HL-60/S4 treated with phorbol 12-myristate 13-acetate at 8.2 ng/mL for 4 days and 3 days (cell line): ENCODE results near the gene SMIM44.
"Not testable (repeated sequence)": the region's sequence is repeated elsewhere in the genome, so short reads cannot be mapped to it uniquely, and the experiment has no call there.

Source experiments
- in situ Hi-C: fragments of 300-500 bp; cut with MboI; formaldehyde crosslinking; loops from 2 replicates; pipeline ENCODE4 v1.15.0; 2022; ENCODE audit warnings: low sequenced_read_pairs

SMIM44 gene

DNA sequence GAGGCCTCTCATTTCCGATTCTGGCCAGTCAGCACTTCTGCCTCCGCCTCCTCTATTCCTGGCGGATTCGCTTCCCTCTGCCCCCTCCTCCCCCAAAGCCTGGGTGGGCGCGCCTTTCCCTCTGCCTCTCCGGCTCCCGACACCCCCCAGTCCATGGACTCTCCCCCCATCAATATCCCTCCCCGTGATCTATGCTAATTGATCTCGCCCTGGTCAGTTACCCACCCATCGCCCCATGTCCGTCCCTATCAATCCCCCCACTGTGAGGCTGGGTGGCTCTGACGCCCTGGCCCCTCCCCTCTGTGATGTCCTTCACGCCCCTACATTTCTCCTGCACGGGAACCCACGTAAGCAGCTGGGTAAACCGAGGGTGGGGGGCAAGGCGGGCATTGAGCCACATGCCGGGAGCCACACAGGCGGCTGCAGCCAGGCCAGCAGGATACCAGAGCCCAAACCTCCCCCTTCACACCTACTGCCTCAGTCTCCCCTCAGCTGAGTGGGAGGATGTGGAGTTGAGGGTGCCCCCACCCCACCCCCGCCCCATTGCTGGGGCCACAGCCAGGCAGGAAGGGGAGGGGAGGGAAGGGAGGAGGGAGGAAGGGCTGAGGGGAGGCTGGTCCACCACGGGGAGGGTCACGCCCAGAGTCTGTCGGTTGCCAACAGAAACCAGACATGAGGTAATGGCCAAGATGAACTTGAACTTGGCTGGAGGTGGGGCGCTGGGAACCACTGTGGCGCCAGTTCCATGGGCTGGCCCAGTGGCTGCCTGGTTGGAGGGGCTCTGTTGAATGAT lies 24.0 kb downstream of the SMIM44 start:
- in situ Hi-C loops = no loop called here

GRCh38 chr19:3458229-3459088 lies 24.8 kb downstream of the SMIM44 start:
- in situ Hi-C loops = no loop called here

- in situ Hi-C loops = no loop called here
These were observed 25.6 kb downstream of the SMIM44 start for GRCh38 chr19:3457528-3458228.

GRCh38 chr19:3456925-3457527 lies 26.2 kb downstream of the SMIM44 start:
- in situ Hi-C loops = no loop called here

GRCh38 chr19:3455960-3456601 lies 27.2 kb downstream of the SMIM44 start:
- in situ Hi-C loops = no loop called here

GRCh38 chr19:3455393-3455955 lies 27.8 kb downstream of the SMIM44 start:
- in situ Hi-C loops = no loop called here

DNA sequence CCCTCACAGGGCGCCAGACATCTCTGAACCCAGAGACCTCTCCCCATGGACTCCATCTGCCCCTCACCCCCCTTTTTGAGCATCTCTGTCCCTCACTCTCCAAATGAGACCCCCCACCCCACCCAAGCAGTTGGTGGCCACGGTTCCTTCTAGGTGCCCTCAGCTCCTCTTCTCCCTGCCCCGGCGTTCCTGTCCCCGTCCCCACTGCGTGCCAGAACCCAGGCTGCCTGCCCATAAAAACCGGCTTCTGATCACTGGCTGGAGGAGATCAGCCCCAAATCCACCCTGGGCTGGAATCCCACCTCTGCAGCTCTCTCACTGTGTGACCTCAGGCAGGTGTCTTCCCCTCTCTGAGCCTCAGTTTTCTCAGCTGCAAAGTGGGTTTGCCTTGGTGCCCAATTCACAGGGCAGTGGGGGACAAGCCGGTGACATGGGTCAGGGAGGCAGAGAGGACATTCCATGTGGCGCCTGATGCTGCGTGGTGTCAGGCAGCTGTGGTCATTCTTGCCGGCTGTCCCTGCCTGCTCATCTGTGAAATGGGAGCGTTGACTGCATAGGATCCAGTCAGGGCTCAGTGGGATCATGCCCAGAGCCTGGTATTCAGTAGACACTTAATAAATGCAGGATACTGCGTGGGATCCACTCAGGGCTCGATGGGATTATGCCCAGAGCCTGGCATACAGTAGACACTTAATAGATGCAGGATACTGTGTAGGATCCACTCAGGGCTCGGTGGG lies 28.4 kb downstream of the SMIM44 start:
- in situ Hi-C loops = no loop called here

DNA sequence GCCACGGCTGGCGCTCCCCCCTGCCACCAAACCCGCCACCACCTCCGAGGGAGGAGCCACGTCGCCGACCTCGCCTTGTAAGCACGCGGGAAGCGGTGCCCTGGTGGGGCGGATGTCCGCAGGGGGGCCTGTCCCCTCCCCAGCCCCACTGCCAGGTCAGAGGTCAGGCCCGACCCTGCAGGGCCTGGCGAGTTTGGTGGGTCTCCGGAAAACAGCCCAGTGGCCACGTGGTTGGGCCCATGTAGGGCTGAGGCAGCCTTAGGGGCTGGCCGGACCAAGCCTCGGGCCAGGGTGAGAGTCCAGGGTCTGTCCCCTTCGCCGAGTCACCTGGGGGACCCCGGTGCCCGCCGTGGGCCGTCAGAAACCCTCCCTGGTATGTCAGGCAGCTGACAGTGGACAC lies 29.4 kb downstream of the SMIM44 start:
- in situ Hi-C loops = no loop called here

DNA sequence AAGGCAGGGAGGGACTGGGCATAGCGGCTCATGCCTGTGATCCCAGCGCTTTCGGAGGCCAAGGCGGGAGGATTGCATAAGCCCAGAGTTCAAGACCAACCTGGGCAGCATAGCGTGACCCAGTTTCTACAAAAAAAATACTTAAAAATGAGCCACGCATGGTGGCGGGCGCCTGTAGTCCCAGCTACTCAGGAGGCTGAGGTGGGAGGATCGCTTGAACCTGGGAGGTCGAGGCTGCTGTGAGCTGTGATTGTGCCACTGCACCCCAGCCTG lies 30.4 kb downstream of the SMIM44 start:
- in situ Hi-C loops = not testable (repeated sequence)

DNA sequence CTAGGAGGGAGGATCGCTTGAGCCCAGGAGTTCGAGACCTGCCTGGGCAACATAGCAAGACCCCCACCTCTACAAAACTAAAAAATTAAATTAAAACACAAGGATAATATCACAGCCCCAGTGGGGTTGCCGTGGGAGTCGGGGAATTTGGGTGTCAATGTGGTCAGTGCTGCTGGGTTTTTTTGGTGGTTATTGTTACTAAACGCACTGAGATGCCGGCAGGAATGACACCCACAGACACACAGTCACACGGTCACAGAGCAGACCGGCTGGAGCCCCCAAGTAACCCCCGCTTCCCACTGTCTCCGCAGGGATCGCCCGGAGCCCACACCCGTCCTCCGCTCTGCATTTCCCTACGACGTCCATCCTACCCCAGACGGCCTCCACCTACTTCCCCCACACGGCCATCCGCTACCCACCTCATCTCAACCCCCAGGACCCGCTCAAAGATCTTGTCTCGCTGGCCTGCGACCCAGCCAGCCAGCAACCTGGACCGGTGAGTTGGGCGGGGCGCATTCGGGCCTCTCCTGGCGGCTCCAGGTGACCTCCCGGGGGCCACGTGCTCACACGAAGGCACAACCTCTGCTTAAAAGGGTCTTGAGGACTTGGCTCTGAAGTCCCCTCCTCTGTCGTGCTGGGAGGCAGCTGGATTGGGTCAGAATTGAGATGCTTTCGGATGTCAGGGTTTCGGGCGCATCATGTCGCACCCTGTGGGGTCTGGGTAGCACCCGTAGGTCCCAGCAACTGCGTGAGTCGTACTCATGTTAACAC lies 30.9 kb downstream of the SMIM44 start:
- in situ Hi-C loops = no loop called here

GRCh38 chr19:3451451-3451866 lies 31.8 kb downstream of the SMIM44 start:
- in situ Hi-C loops = no loop called here

- in situ Hi-C loops = no loop called here
These were observed 32.3 kb downstream of the SMIM44 start for GRCh38 chr19:3450796-3451411.

- in situ Hi-C loops = loop anchor here (25.0 kb wide), 1 partner anchor 111 kb away; no protein-coding TSS in a partner anchor
These were observed 34.5 kb downstream of the SMIM44 start for GRCh38 chr19:3448616-3449334.

- in situ Hi-C loops = loop anchor here (25.0 kb wide), 1 partner anchor 109 kb away; no protein-coding TSS in a partner anchor
These were observed 36.6 kb downstream of the SMIM44 start for GRCh38 chr19:3446657-3447056.

GRCh38 chr19:3444695-3445234 lies 38.5 kb downstream of the SMIM44 start:
- in situ Hi-C loops = loop anchor here (25.0 kb wide), 1 partner anchor 107 kb away; no protein-coding TSS in a partner anchor

GRCh38 chr19:3443840-3444694 lies 39.2 kb downstream of the SMIM44 start:
- in situ Hi-C loops = loop anchor here (25.0 kb wide), 1 partner anchor 107 kb away; no protein-coding TSS in a partner anchor
